ENCODE results near the gene MORN1. TPM values are rescaled to one million over a fixed set of nuclear protein-coding genes. Genes with fewer than 3 reads are reported as not detected.

Gene MORN1
- total RNA-seq, 1 donor from 2014 or later = 35.3 TPM

DNA sequence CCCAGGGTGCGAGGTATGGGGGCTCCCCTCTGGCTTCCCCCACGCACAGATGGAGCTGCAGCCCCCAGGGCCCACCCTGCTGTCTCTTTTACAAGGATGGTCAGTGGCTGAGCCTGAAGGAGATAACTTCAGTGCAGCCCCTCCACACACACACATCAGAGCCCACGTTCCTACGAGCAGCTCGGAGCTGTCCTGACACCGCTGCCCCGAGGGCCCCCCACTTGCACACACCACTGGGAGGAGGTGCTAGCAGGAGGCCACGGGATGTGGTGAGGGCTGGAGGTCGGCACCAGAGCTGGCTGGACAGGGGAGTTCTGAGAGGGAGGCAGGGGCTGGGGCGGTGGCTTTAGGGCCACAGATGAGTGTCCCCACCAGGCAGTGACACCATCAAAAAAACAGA lies 53.9 kb downstream of the MORN1 start:
- no peak overlapping the region for H3K27ac Mint-ChIP-seq
- TF ChIP-seq, protein P1, sequence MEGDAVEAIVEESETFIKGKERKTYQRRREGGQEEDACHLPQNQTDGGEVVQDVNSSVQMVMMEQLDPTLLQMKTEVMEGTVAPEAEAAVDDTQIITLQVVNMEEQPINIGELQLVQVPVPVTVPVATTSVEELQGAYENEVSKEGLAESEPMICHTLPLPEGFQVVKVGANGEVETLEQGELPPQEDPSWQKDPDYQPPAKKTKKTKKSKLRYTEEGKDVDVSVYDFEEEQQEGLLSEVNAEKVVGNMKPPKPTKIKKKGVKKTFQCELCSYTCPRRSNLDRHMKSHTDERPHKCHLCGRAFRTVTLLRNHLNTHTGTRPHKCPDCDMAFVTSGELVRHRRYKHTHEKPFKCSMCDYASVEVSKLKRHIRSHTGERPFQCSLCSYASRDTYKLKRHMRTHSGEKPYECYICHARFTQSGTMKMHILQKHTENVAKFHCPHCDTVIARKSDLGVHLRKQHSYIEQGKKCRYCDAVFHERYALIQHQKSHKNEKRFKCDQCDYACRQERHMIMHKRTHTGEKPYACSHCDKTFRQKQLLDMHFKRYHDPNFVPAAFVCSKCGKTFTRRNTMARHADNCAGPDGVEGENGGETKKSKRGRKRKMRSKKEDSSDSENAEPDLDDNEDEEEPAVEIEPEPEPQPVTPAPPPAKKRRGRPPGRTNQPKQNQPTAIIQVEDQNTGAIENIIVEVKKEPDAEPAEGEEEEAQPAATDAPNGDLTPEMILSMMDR (IDR thresholded peaks at IDR 0.05; ENCODE audit: unreplicated experiment) = no peak
- no peaks in the 10 kb centered on the region for H3K9me3 Mint-ChIP-seq (ENCODE audit: low read depth)

DNA sequence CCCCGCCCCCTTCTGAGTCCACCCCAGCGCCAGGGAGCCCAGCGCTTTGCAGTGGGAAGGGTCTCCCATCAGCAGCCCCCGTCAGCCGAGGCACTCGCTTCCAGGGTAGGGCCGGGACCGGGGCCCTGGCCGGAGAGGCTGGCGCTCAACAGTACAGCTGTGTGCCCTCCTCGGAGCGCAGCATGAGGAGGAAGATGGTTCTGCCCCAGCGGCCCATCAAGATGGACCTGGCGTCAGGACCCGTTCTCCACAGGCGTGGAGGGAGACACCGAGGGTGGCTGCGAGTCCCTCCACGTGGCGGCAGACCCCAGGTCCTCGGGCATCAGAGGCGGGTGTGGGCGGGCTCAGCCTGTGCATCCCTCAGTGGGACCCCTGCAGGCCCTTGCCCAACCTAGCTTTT lies 54.3 kb downstream of the MORN1 start:
- H3K4me1 Mint-ChIP-seq (ENCODE audit: low read depth) = no peaks in the 10 kb centered on the region
- DNase-seq (ENCODE audit: low spot score, unreplicated experiment) = no peak
- H3K4me3 Mint-ChIP-seq (ENCODE audit: low read depth) = no peak overlapping the region
- H3K27ac Mint-ChIP-seq = no peak overlapping the region
- H3K36me3 Mint-ChIP-seq (ENCODE audit: insufficient read depth) = no peaks in the 10 kb centered on the region
- TF ChIP-seq, protein P1 (IDR thresholded peaks at IDR 0.05; ENCODE audit: unreplicated experiment) = no peak
- H3K27me3 Mint-ChIP-seq = no peaks in the 10 kb centered on the region
- H3K9me3 Mint-ChIP-seq (ENCODE audit: low read depth) = no peaks in the 10 kb centered on the region

More for the DNA sequence above, 53.9 kb downstream of the MORN1 start:
- Mint-ChIP-seq H3K27me3 (no peaks in the 10 kb centered on the region), H3K4me1 (ENCODE audit: low read depth) (no peaks in the 10 kb centered on the region), H3K36me3 (ENCODE audit: insufficient read depth) (no peaks in the 10 kb centered on the region), H3K4me3 (ENCODE audit: low read depth) (no peak overlapping the region)
- no peak for DNase-seq (ENCODE audit: low spot score, unreplicated experiment)

DNA sequence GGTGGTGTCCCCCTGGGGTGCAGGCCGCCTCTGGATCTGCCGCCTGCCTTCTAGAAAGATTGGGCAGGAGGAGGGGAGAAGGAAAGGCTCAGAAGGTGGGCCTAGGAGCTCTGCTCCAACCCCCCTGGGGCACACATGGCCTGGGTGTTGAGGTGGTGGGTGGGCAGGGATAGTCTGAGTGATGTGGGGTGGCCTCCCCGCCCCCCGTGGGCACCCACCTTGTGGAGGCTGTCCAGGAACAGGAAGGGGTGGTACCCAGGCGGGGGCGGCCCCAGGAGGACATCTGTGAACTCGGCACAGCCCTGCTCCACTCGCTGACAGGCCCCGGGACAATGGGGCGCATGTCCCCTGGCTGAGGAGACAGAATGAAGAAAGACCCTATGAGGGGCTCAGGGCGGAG lies 54.9 kb downstream of the MORN1 start:
- H3K27me3 Mint-ChIP-seq = no peaks in the 10 kb centered on the region
- no peaks in the 10 kb centered on the region for H3K4me1 Mint-ChIP-seq (ENCODE audit: low read depth)

DNA sequence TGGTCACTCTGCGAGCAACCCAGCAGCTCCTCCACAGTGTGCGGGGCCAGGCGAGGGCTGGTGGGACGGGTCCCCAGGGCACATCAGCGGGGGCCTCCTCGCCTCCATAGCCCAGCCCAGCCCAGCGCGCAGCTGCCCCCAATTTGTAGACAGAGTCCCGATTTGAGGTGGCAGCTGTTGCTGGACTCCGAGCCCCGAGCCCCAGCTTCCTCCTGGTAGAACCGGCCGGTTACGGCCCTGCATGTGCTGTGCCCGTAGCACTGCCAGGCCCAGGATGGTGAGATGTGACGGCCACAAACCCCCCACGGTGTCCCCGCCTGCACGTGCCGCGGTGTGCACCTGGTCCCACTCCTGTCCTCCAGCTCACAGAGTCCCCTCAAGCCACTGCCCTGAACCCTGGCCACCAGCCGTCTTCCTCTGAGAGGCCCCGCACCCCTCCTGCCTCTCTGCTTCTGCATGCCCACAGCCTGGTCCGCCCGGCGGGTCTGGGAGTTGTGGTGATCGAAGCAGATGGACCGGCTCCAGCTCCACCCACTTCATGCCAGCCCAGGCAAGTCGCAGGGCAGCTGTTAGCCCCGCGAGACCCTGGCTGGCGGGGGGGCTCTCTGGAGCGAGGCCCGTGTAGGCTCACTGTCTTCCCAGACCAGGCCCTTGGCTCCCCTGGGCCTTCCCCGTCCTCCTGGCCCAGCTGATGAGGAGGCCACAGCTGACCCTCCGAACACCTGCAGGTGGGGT lies 55.5 kb downstream of the MORN1 start:
- no peaks in the 10 kb centered on the region for H3K9me3 Mint-ChIP-seq (ENCODE audit: low read depth)
- H3K36me3 Mint-ChIP-seq (ENCODE audit: insufficient read depth) = no peaks in the 10 kb centered on the region
- TF ChIP-seq, protein P1 (IDR thresholded peaks at IDR 0.05; ENCODE audit: unreplicated experiment) = no peak
- no peak overlapping the region for H3K4me3 Mint-ChIP-seq (ENCODE audit: low read depth)
- H3K27me3 Mint-ChIP-seq = no peaks in the 10 kb centered on the region
- no peak for DNase-seq (ENCODE audit: low spot score, unreplicated experiment)
- no peak overlapping the region for H3K27ac Mint-ChIP-seq
- H3K4me1 Mint-ChIP-seq (ENCODE audit: low read depth) = no peaks in the 10 kb centered on the region

More for the DNA sequence above, 54.9 kb downstream of the MORN1 start:
- DNase-seq (ENCODE audit: low spot score, unreplicated experiment) = no peak
- TF ChIP-seq, protein P1 (IDR thresholded peaks at IDR 0.05; ENCODE audit: unreplicated experiment) = no peak
- Mint-ChIP-seq H3K36me3 (ENCODE audit: insufficient read depth) (no peaks in the 10 kb centered on the region), H3K9me3 (ENCODE audit: low read depth) (no peaks in the 10 kb centered on the region), H3K27ac (no peak overlapping the region), H3K4me3 (ENCODE audit: low read depth) (no peak overlapping the region)

DNA sequence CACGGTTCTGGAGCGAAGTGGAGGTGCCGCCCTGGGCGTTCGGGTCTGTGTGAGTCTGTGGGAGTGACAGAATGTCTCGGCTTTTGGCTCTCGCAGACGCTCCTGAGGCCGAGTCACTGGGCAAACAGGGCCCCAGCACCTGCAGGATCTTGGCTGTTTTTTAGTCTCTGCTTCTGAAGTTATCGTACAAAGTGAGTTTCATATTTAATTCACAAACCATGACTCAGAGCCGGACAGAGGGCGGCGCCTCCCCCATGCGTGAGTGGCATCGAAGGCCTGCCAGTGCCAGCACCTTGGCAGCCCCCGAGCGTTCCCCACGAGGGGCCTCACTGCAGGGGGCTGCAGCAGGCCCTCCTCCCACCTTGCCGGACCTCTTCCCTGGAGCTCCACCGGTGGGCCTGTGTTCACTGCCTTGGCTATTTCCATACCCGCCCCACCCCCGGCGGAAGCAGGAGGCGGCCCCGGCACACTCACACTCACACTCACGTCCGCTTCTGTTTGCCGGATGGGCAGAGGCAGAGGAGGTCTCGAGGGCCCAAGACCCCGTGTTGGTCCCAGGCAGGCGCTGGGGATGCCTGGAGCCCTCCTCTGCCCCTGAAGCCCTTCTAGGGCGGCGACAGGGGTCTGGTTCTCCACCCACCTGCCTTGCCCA lies 56.3 kb downstream of the MORN1 start:
- Mint-ChIP-seq H3K27me3 (no peaks in the 10 kb centered on the region), H3K4me3 (ENCODE audit: low read depth) (no peak overlapping the region), H3K9me3 (ENCODE audit: low read depth) (no peaks in the 10 kb centered on the region), H3K36me3 (ENCODE audit: insufficient read depth) (no peaks in the 10 kb centered on the region), H3K27ac (no peak overlapping the region), H3K4me1 (ENCODE audit: low read depth) (no peaks in the 10 kb centered on the region)
- DNase-seq (ENCODE audit: low spot score, unreplicated experiment) = no peak
- TF ChIP-seq, protein P1 (IDR thresholded peaks at IDR 0.05; ENCODE audit: unreplicated experiment) = no peak
